Neural cell (in vitro differentiated cells): ENCODE measurements around the gene UCP2.

ENCODE experiments used
- EP300 ChIP-seq: fragments of 450-650 bp; conservative IDR thresholded peaks from 2 replicates; pipeline ENCODE4 v1.6.1; 2014; ENCODE audit warnings: antibody characterized with exemption, mild to moderate bottlenecking, moderate library complexity; ENCODE audit not compliant: poor library complexity, severe bottlenecking
- EZH2 ChIP-seq: fragments of 200-600, 300-800 bp; shearing (Covaris generic), sonication (generic); IDR thresholded peaks from 2 replicates; pipeline ENCODE4 v1.6.1; 2014; ENCODE audit warnings: antibody characterized with exemption, low read length, borderline replicate concordance, mild to moderate bottlenecking; ENCODE audit not compliant: insufficient read depth, poor library complexity, severe bottlenecking
- MXI1 ChIP-seq: fragments of 450-650 bp; conservative IDR thresholded peaks from 2 replicates; pipeline ENCODE4 v1.6.1; 2014; ENCODE audit warnings: antibody characterized with exemption, mild to moderate bottlenecking; ENCODE audit not compliant: poor library complexity, severe bottlenecking
- POLR2AphosphoS5 ChIP-seq: IDR thresholded peaks from 2 replicates; pipeline ENCODE4 v1.6.1; 2012
- RAD21 ChIP-seq: fragments of 450-650 bp; conservative IDR thresholded peaks from 2 replicates; pipeline ENCODE4 v1.6.1; 2014; ENCODE audit warnings: antibody characterized with exemption, mild to moderate bottlenecking, moderate library complexity
- SMC3 ChIP-seq: fragments of 450-650 bp; conservative IDR thresholded peaks from 2 replicates; pipeline ENCODE4 v1.6.1; 2014; ENCODE audit warnings: antibody characterized with exemption, mild to moderate bottlenecking, moderate library complexity; ENCODE audit not compliant: poor library complexity
- TF ChIP-seq, protein P1 (sequence below): fragments of 450-650 bp; IDR thresholded peaks from 2 replicates; pipeline ENCODE4 v1.5.1; 2014; ENCODE audit warnings: antibody characterized with exemption, mild to moderate bottlenecking, moderate library complexity; ENCODE audit not compliant: poor library complexity, severe bottlenecking

GRCh38 chr11:74004046-74004695, 21.5 kb upstream of the UCP2 start:
- TF ChIP-seq, protein P1, sequence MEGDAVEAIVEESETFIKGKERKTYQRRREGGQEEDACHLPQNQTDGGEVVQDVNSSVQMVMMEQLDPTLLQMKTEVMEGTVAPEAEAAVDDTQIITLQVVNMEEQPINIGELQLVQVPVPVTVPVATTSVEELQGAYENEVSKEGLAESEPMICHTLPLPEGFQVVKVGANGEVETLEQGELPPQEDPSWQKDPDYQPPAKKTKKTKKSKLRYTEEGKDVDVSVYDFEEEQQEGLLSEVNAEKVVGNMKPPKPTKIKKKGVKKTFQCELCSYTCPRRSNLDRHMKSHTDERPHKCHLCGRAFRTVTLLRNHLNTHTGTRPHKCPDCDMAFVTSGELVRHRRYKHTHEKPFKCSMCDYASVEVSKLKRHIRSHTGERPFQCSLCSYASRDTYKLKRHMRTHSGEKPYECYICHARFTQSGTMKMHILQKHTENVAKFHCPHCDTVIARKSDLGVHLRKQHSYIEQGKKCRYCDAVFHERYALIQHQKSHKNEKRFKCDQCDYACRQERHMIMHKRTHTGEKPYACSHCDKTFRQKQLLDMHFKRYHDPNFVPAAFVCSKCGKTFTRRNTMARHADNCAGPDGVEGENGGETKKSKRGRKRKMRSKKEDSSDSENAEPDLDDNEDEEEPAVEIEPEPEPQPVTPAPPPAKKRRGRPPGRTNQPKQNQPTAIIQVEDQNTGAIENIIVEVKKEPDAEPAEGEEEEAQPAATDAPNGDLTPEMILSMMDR, result no peak
- TF ChIP-seq EP300 (no peak), POLR2AphosphoS5 (no peak), MXI1 (no peak), EZH2 (no peak), RAD21 (no peak), SMC3 (no peak)
